ENCODE data around the gene RAB27A.

GRCh38 chr15:55183679-55184078, 105.9 kb downstream of the RAB27A start:
- TF ChIP-seq CEBPB (IDR thresholded peaks at IDR 0.05; ENCODE audit: low read depth, low read length) (no peak), MAX (IDR thresholded peaks at IDR 0.05) (no peak), SP4 (IDR thresholded peaks at IDR 0.05; ENCODE audit: low read length) (no peak), HDAC2 (IDR thresholded peaks at IDR 0.05; ENCODE audit: borderline replicate concordance in 1 of 2, low read depth in 2 of 2, low read length in 2 of 2) (no peak), CTCF (IDR thresholded peaks at IDR 0.05; ENCODE audit: control extremely low read depth in 1 of 3, insufficient read depth in 1 of 3, low read depth in 1 of 3, low read length in 3 of 3) (no peak), YY1 (IDR thresholded peaks at IDR 0.05; ENCODE audit: low read depth, low read length) (no peak), POLR2A (IDR thresholded peaks at IDR 0.05; ENCODE audit: control extremely low read depth in 1 of 2, low read depth in 2 of 2, low read length in 2 of 2) (no peak), CBX5 (IDR thresholded peaks at IDR 0.05; ENCODE audit: low read depth, low read length) (no peak), ZNF274 (IDR thresholded peaks at IDR 0.05; ENCODE audit: borderline replicate concordance, extremely low read depth, low read length) (no peak), HDAC6 (IDR thresholded peaks at IDR 0.05; ENCODE audit: low read depth, low read length) (no peak), CHD2 (IDR thresholded peaks at IDR 0.05; ENCODE audit: low read length) (no peak), POLR2AphosphoS5 (IDR thresholded peaks at IDR 0.05; ENCODE audit: low read depth, low read length) (no peak), EZH2 (IDR thresholded peaks at IDR 0.05; ENCODE audit: low read depth, low read length, severe bottlenecking) (no peak), TBP (IDR thresholded peaks at IDR 0.05; ENCODE audit: low read depth, low read length) (no peak)
